ENCODE measurements around the gene ZNF516. TPM values are rescaled to one million over a fixed set of nuclear protein-coding genes. Genes with fewer than 3 reads are reported as not detected.

ZNF516 gene
- total RNA-seq, 1 donor from 2014 or later = 20.3 TPM

DNA sequence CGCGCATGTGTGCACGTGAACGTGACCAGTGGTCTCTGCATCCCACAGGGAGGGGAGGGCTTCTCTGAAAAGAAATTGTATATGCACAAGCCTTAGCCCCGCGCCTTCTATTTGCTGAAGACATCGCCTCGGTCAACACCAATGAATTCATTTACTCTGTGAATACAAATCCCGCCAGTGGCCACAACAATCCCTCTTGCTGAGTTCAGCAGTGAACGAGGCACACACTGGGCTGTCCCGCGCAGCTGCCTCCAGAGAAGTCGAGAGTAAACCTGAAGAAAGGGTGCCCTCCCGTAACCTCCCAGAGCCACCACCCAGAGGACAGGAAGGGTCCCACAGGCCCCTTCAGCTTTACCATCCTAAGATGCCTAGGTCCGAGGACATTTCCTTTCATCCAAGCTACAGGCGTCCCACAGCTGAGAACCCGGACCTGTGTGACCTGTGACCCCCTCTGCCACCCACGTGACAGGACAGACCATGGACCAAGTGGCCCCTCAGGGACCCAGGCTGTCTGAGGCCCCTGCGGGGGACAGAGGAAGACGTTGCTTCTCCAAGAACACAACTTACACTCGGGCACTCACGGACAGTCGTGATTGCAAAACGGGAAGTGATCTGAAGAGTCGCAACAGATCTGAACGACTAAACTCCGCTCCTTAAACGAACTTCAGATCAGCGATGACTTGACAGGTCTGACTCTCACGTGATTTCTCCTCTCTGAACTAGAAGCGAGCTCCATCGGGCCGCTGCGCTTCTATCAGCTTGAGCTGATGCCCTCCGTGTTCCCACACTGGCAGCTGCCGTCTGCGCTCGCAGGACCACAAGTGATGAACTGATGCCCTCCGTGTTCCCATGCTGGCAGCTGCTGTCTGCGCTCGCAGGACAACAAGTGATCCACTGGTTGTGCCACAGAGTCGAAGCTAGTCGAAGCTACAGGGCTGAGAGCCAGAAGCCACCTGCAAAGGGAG lies 92.7 kb downstream of the ZNF516 start:
- no peak for DNase-seq (ENCODE audit: low spot score)

- no peak for DNase-seq (ENCODE audit: low spot score)
These were observed 93.5 kb downstream of the ZNF516 start for GRCh38 chr18:76401498-76401897.

- DNase-seq (ENCODE audit: low spot score) = peak; percentile 71
These were observed 95.2 kb downstream of the ZNF516 start for GRCh38 chr18:76399613-76400391.

GRCh38 chr18:76398896-76399612 lies 96.0 kb downstream of the ZNF516 start:
- peak; percentile 94 for DNase-seq (ENCODE audit: low spot score)

GRCh38 chr18:76398295-76398694 lies 96.7 kb downstream of the ZNF516 start:
- DNase-seq (ENCODE audit: low spot score) = no peak

GRCh38 chr18:76397631-76398030 lies 97.4 kb downstream of the ZNF516 start:
- no peak for DNase-seq (ENCODE audit: low spot score)

GRCh38 chr18:76396792-76397191 lies 98.2 kb downstream of the ZNF516 start:
- no peak for DNase-seq (ENCODE audit: low spot score)

- DNase-seq (ENCODE audit: low spot score) = peak; percentile 89
These were observed 99.4 kb downstream of the ZNF516 start for GRCh38 chr18:76395609-76396008.

DNA sequence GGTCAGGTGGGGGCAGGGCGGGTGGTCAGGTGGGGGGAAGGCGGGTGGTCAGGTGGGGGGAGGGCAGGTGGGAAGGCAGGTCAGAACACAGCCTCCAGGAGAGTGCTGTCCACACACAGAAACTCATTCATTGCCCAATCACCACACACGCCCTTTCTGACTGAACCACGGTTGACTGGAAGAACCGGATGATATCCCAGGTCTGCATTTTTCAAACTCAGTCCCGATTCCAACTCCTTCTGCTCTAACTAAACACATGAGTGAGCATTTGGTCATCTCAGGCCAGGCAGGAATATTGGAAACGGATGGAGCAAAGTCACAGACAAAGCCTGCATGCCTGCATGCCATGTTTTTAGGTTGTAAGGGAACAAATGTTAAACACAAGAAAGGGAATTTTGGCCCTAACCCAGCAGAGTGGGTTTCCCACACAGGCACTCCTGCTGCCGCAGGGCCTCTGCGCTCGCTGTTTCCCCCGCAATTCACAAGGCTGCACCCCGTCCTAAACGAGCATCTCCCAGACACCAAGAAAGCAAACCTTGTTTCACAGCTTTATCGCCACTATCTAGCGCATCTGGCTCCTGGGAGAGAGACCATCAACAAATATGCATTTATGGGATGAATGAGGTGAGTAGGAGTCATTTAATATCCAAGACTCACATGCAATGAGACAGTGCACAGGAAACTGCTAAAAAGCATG lies 100.1 kb downstream of the ZNF516 start:
- DNase-seq (ENCODE audit: low spot score) = no peak

DNA sequence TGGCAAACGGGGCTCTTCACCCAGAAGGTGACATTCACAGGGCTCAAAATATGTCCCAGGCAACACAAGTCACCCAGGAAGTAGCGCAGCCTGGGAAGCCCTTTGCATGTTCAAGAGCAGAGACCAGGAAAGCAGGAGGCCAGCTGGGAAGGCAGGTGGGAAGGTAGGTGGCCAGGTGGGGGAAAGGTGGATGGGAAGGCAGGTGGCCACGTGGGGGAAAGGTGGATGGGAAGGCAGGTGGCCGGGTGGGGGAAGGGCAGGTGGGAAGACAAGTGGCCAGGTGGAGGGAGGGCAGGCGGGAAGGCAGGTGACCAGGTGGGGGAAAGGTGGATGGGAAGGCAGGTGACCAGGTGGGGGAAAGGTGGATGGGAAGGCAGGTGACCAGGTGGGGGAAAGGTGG lies 102.7 kb downstream of the ZNF516 start:
- peak; percentile 41 for DNase-seq (ENCODE audit: low spot score)

GRCh38 chr18:76391746-76392145 lies 103.3 kb downstream of the ZNF516 start:
- DNase-seq (ENCODE audit: low spot score) = peak; percentile 75

DNA sequence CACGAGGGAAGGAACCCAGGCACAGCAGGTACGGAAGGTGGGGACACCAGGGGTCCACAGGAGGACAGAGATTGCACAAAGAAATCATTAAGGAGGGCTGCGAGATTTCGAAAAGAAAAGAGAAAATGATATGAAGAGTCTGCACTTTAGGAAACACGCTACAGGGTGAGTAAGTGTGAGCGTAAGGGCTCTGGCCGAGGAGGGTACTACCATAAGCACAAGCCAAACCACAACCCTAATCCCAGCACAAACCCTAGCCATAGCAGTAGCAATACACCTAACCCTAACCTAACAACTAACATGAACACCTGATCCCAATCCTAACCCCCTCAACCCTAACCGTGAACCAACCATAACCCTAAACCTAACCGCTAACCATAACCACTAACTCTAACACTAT lies 104.0 kb downstream of the ZNF516 start:
- DNase-seq (ENCODE audit: low spot score) = no peak

DNA sequence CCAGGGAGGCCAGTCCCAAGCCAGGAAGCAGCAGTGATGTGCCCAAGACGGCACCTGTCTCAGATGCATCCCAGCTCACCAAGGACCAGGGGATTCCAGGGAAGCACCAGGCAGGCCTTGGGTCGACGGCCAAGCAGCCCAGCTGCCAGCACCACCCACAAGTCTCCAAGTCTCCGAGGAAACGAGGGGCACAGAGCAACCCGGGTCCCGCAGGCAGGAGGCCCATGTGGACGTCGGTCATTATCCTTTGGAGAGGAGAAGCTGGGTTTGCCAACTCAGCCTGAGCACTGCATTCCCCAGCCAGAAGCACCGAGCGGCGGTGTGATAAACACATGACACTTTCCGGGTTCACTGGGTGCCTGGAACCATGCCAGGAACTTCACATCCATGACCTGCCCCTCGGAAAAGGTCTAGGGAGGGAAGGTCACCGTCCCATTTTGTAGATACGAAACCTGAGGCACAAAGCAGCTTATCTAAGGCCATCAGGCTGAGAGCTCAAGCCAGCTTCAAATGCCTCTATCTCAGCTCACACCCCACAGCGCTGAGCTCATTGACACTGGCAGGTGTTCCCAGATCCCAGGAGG lies 104.5 kb downstream of the ZNF516 start:
- DNase-seq (ENCODE audit: low spot score) = peak; percentile 81

DNA sequence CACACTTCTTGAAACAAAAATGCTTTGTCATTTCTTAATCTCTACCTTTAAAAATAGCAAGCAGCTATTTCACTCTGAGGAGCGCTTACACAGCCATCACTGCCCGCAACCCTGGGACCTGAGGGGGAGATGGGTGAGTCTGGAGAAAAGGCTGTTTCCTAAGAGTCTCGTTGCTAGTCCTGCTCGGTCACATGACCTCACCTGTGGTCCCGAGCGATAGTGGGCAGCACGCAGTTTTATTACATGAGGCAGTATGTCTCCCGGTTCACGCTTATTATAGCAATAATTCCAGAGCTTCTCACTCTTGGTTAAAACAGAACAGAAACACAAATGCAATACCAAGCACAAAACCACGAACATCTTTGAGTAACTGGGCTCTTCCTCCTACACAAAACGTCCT lies 105.3 kb downstream of the ZNF516 start:
- no peak for DNase-seq (ENCODE audit: low spot score)

- DNase-seq (ENCODE audit: low spot score) = peak; percentile 67
These were observed 106.1 kb downstream of the ZNF516 start for GRCh38 chr18:76388891-76389423.

- DNase-seq (ENCODE audit: low spot score) = peak; percentile 51
These were observed 106.8 kb downstream of the ZNF516 start for GRCh38 chr18:76388261-76388660.

DNA sequence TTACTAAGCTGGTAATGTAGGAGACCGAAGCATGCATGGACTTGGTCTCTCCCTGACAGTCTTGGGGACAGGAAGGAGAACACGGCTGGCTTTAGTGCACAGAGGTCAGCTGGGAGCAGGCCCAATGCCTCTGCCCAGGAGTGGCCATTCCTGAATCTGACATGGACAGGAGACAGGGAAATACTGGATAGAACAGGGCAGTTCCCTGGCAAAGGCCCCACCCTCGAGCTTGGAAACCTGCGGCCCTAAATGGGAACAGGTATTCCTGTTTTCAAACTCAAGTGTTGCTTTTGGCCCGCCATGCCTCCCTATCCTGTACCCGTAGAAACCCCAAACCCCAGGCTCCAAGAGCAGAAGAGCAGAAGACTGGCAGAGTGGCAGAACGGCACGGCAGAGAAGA lies 107.4 kb downstream of the ZNF516 start:
- peak; percentile 67 for DNase-seq (ENCODE audit: low spot score)

- DNase-seq (ENCODE audit: low spot score) = peak; percentile 73
These were observed 108.2 kb downstream of the ZNF516 start for GRCh38 chr18:76386886-76387285.

- DNase-seq (ENCODE audit: low spot score) = peak; percentile 41
These were observed 109.0 kb downstream of the ZNF516 start for GRCh38 chr18:76386071-76386470.

GRCh38 chr18:76385681-76385975 lies 109.4 kb downstream of the ZNF516 start:
- no peak for DNase-seq (ENCODE audit: low spot score)
